Measurements from ENCODE around the gene TRPC4. TPM values are rescaled to one million over a fixed set of nuclear protein-coding genes. Genes with fewer than 3 reads are reported as not detected.

The TRPC4 gene
- total and polyA plus RNA-seq, 2 donors (not counting 1 experiment from before 2014, with no cell fraction given), result not detected

DNA sequence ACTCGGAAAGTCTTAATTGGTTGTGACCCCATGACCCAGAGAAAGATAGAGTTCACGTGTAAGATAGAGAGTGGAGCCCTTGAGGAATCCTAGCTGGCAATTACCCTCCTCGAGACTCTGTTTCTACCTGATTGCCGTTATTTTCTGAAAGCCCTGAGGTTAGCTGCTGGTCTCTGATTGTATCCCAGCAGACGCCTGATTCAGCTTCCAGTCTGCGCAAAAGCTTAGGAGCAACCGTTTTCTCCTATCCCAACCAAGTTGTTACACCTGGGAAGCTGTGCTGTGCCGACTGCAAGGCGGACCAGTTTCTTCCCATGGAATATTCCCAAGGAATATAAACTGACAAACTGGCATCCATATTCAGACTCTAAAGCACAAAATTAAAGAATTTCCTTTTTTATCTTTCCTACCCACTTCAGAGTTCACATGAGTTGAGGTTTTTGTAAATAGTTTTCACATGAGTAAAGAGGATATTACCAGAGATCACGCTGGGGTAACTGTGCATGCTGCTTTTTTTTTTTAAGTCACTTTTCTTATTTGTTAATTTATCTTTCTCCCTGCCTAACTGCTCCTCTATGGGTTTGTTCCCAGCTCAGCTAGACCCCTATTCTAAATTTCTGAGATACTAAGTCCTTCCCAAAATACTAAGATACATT is 1.5 kb upstream of the TRPC4 start:
- H3K27me3 ChIP-seq (replicated peaks in 1 of 4; ENCODE audit: control extremely low read depth in 1 of 4, control insufficient read depth in 3 of 4, insufficient read depth in 4 of 4, low read length in 3 of 4), result peaks cover 0 to 20% (median 8%) of the 10 kb centered on the region in 4 experiments
- no peak overlapping the region for H3K4me3 ChIP-seq (ENCODE audit: control extremely low read depth in 1 of 5, extremely low read depth in 1 of 5, insufficient read depth in 1 of 5, low read depth in 2 of 5, low read length in 4 of 5)
- no peak overlapping the region for H2AFZ ChIP-seq (ENCODE audit: insufficient read depth, low read depth, low read length, poor library complexity, severe bottlenecking)
- no peak overlapping the region for H3K27ac Mint-ChIP-seq
- no peaks in the 10 kb centered on the region for H4K20me1 ChIP-seq (ENCODE audit: control insufficient read depth, insufficient read depth, low read length, poor library complexity, severe bottlenecking)
- ChIA-PET POLR2A (no interaction called here), CTCF (interaction anchor here (1.1 kb wide), 1 partner anchor 711 kb away, joined by 3 read pairs; no protein-coding TSS in a partner anchor)
- no peaks in the 10 kb centered on the region for H3K9me3 Mint-ChIP-seq (ENCODE audit: insufficient read depth)
- no peaks in the 10 kb centered on the region for H3K79me2 ChIP-seq (ENCODE audit: control insufficient read depth, insufficient read depth, low read length)
- no peak overlapping the region for H3K27ac ChIP-seq (ENCODE audit: low read length in 2 of 2)
- no peak overlapping the region for H3K4me3 Mint-ChIP-seq
- H3K4me2 ChIP-seq (replicated peaks; ENCODE audit: low read depth, low read length, poor library complexity, severe bottlenecking), result no peak overlapping the region
- 64% methylated on average over 9 of the region's 10 CpGs for WGBS (ENCODE audit: insufficient coverage)
- DNase-seq (no peak), ATAC-seq (ENCODE audit: low read depth) (no peak)
- peaks cover 0 to 15% (median 0%) of the 10 kb centered on the region in 3 donors for H3K9me3 ChIP-seq (ENCODE audit: control extremely low read depth in 1 of 3, control insufficient read depth in 2 of 3, insufficient read depth in 1 of 3, low read length in 2 of 3)
- no peak overlapping the region for H3K9ac ChIP-seq (ENCODE audit: low read length)
- no peaks in the 10 kb centered on the region for H3K36me3 ChIP-seq (replicated peaks in 1 of 2; ENCODE audit: control extremely low read depth in 1 of 2, control insufficient read depth in 1 of 2, extremely low read depth in 1 of 2, insufficient read depth in 2 of 2, low read length in 1 of 2)
- H3K27me3 Mint-ChIP-seq, result peaks cover 25% of the 10 kb centered on the region
- peaks cover 3% of the 10 kb centered on the region in 2 donors for H3K4me1 ChIP-seq (ENCODE audit: control insufficient read depth in 2 of 2, insufficient read depth in 2 of 2, low read length in 2 of 2)
- TF ChIP-seq EZH2 (IDR thresholded peaks at IDR 0.05; ENCODE audit: borderline replicate concordance, insufficient read depth, low read depth, low read length, poor library complexity, severe bottlenecking), result no peak
- TF ChIP-seq, protein P1, sequence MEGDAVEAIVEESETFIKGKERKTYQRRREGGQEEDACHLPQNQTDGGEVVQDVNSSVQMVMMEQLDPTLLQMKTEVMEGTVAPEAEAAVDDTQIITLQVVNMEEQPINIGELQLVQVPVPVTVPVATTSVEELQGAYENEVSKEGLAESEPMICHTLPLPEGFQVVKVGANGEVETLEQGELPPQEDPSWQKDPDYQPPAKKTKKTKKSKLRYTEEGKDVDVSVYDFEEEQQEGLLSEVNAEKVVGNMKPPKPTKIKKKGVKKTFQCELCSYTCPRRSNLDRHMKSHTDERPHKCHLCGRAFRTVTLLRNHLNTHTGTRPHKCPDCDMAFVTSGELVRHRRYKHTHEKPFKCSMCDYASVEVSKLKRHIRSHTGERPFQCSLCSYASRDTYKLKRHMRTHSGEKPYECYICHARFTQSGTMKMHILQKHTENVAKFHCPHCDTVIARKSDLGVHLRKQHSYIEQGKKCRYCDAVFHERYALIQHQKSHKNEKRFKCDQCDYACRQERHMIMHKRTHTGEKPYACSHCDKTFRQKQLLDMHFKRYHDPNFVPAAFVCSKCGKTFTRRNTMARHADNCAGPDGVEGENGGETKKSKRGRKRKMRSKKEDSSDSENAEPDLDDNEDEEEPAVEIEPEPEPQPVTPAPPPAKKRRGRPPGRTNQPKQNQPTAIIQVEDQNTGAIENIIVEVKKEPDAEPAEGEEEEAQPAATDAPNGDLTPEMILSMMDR (IDR thresholded peaks at IDR 0.05), result no peak
- H3K4me1 Mint-ChIP-seq, result no peaks in the 10 kb centered on the region
- intact Hi-C loops (cut with micrococcal nuclease), result no loop called here

DNA sequence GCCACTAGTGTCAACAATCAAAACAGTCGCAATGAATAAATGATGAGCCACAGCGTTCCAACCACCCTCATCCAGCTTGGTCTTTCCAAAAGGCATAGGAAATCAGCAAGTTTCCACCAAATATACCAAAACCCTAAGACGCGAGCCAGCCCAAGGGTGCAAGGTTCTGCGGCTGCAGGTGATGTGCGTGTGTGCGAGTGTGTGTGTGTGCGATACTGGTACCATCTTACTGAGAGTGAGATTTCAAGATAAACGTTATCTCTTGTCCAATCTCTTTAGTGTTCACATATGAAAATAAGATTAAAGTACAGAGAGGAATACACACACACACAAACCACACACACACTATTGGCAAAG is 895 bp upstream of the TRPC4 start:
- no peak overlapping the region for H2AFZ ChIP-seq (ENCODE audit: insufficient read depth, low read depth, low read length, poor library complexity, severe bottlenecking)
- intact Hi-C loops (cut with micrococcal nuclease), result no loop called here
- ChIA-PET CTCF (interaction anchor here (1.1 kb wide), 1 partner anchor 712 kb away, joined by 3 read pairs; no protein-coding TSS in a partner anchor), POLR2A (no interaction called here)
- no peak overlapping the region for H3K4me3 ChIP-seq (ENCODE audit: control extremely low read depth in 1 of 5, extremely low read depth in 1 of 5, insufficient read depth in 1 of 5, low read depth in 2 of 5, low read length in 4 of 5)
- 10% methylated on average over 2 of the region's 9 CpGs for WGBS (ENCODE audit: insufficient coverage)
- peaks cover 3% of the 10 kb centered on the region in 2 donors for H3K4me1 ChIP-seq (ENCODE audit: control insufficient read depth in 2 of 2, insufficient read depth in 2 of 2, low read length in 2 of 2)
- ATAC-seq (ENCODE audit: low read depth) (no peak), DNase-seq (no peak)
- peaks cover 0 to 15% (median 0%) of the 10 kb centered on the region in 3 donors for H3K9me3 ChIP-seq (ENCODE audit: control extremely low read depth in 1 of 3, control insufficient read depth in 2 of 3, insufficient read depth in 1 of 3, low read length in 2 of 3)
- no peaks in the 10 kb centered on the region for H3K36me3 ChIP-seq (replicated peaks in 1 of 2; ENCODE audit: control extremely low read depth in 1 of 2, control insufficient read depth in 1 of 2, extremely low read depth in 1 of 2, insufficient read depth in 2 of 2, low read length in 1 of 2)
- no peaks in the 10 kb centered on the region for H3K79me2 ChIP-seq (ENCODE audit: control insufficient read depth, insufficient read depth, low read length)
- H4K20me1 ChIP-seq (ENCODE audit: control insufficient read depth, insufficient read depth, low read length, poor library complexity, severe bottlenecking), result no peaks in the 10 kb centered on the region
- no peak overlapping the region for H3K27ac ChIP-seq (ENCODE audit: low read length in 2 of 2)
- Mint-ChIP-seq H3K27me3 (peaks cover 25% of the 10 kb centered on the region), H3K4me3 (no peak overlapping the region), H3K27ac (no peak overlapping the region), H3K9me3 (ENCODE audit: insufficient read depth) (no peaks in the 10 kb centered on the region), H3K4me1 (no peaks in the 10 kb centered on the region)
- TF ChIP-seq, protein P1 (IDR thresholded peaks at IDR 0.05), result no peak
- no peak for TF ChIP-seq EZH2 (IDR thresholded peaks at IDR 0.05; ENCODE audit: borderline replicate concordance, insufficient read depth, low read depth, low read length, poor library complexity, severe bottlenecking)
- no peak overlapping the region for H3K9ac ChIP-seq (ENCODE audit: low read length)
- peaks cover 0 to 20% (median 8%) of the 10 kb centered on the region in 4 experiments for H3K27me3 ChIP-seq (replicated peaks in 1 of 4; ENCODE audit: control extremely low read depth in 1 of 4, control insufficient read depth in 3 of 4, insufficient read depth in 4 of 4, low read length in 3 of 4)
- no peak overlapping the region for H3K4me2 ChIP-seq (replicated peaks; ENCODE audit: low read depth, low read length, poor library complexity, severe bottlenecking)
